ENCODE results near the gene FBXO27. TPM values are rescaled to one million over a fixed set of nuclear protein-coding genes. Genes with fewer than 3 reads are reported as not detected.

Gene FBXO27
- total RNA-seq, 1 experiment from 2014 or later = 48.5 TPM

DNA sequence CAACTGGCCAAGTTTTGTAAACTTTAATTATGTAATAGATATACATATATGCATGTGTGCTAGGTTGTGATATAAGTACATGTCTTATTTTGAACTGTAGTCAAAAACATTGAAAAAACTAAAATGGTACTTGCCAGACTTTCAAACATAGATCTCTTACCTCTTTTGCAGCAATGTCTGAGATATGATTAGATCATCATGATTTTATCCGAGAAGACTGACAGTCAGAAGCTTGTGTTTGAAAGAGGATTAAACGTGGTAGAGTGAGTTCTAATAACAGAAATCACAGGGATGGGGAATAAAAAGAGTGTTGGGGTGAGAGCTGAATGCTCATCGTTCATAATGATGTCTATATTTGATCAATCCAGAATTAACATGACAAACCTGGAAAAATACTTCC lies 33.6 kb upstream of the FBXO27 start:
- H3K4me3 ChIP-seq = no peak overlapping the region
- H3K79me2 ChIP-seq (ENCODE audit: low read depth) = no peaks in the 10 kb centered on the region
- no peaks in the 10 kb centered on the region for H4K20me1 ChIP-seq (ENCODE audit: insufficient read depth)
- ChIA-PET CTCF (interaction anchor here (0.6 kb wide), 1 partner anchor 91 kb away, joined by 11 read pairs; no protein-coding TSS in a partner anchor), POLR2A (ENCODE audit: unreplicated experiment) (no interaction called here)
- H3K9me3 ChIP-seq (ENCODE audit: insufficient read depth, low read depth) = no peaks in the 10 kb centered on the region
- H3K9me2 ChIP-seq (ENCODE audit: insufficient read depth) = no peaks in the 10 kb centered on the region
- no peak for TF ChIP-seq EZH2 (IDR thresholded peaks at IDR 0.05; ENCODE audit: low read depth)
- TF ChIP-seq, protein P1, sequence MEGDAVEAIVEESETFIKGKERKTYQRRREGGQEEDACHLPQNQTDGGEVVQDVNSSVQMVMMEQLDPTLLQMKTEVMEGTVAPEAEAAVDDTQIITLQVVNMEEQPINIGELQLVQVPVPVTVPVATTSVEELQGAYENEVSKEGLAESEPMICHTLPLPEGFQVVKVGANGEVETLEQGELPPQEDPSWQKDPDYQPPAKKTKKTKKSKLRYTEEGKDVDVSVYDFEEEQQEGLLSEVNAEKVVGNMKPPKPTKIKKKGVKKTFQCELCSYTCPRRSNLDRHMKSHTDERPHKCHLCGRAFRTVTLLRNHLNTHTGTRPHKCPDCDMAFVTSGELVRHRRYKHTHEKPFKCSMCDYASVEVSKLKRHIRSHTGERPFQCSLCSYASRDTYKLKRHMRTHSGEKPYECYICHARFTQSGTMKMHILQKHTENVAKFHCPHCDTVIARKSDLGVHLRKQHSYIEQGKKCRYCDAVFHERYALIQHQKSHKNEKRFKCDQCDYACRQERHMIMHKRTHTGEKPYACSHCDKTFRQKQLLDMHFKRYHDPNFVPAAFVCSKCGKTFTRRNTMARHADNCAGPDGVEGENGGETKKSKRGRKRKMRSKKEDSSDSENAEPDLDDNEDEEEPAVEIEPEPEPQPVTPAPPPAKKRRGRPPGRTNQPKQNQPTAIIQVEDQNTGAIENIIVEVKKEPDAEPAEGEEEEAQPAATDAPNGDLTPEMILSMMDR (conservative IDR thresholded peaks at IDR 0.05) = no peak
- 0 out of 2 replicates have a peak, but pooled peaks cover 4% of the 10 kb centered on the region for H3F3A ChIP-seq (ENCODE audit: insufficient read depth, low read depth)
- peaks cover 5% of the 10 kb centered on the region; the same call in 1 of the 2 replicates for H3K4me1 ChIP-seq (replicated peaks; ENCODE audit: insufficient read depth)
- intact Hi-C loops (cut with micrococcal nuclease; ENCODE audit: unreplicated experiment) = no loop called here
- H3K36me3 ChIP-seq (ENCODE audit: low read depth) = no peaks in the 10 kb centered on the region
- H2AFZ ChIP-seq = no peak overlapping the region
- no peak for DNase-seq
- H3K27ac ChIP-seq = no peak overlapping the region
- BruUV-seq (replicated peaks) = no TSS peak
- H3K4me2 ChIP-seq = no peak overlapping the region
- no peaks in the 10 kb centered on the region for H3K27me3 ChIP-seq (ENCODE audit: insufficient read depth, low read depth)

DNA sequence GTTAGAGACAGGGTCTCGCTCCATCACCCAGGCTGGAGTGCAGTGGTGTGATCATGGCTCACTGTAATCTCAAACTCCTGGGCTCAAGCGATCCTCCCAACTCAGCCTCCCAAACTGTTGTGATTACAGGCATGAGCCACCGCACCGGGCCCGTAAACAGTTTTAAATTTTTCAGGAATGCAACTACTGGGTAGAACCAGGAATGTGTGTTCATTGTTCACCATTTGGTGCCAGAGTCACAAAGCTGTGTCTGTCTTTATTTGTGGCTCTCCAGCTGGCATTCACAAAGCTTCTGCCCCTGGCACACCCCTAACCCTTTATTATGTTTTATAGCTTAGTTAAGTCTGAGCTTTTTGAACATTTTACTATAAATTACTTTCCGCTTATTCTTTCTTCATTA lies 32.1 kb upstream of the FBXO27 start:
- H3K4me2 ChIP-seq = no peak overlapping the region
- POLR2A ChIA-PET (ENCODE audit: unreplicated experiment) = no interaction called here

DNA sequence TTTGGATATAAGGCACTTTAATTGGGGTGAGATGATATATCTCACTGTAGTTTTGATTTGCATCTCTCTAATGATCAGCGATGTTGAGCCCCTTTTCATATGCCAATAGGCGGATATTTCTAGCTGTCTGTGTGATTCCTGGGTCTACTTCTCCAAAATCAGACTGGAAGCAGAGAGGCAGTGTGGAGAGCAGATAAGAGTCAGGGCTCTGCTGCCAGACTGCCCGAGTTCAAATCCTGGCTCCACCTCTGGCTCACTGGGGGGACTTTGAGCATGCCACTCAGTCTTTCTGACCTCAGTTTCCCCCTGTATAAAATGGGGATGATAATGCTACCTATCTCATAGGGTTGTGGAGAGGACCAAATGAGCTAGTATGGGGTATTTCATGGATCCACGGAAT lies 27.8 kb upstream of the FBXO27 start:
- H3F3A ChIP-seq (ENCODE audit: insufficient read depth, low read depth) = peaks cover 4% of the 10 kb centered on the region; the same call in 1 of the 2 replicates
- H3K27me3 ChIP-seq (ENCODE audit: insufficient read depth, low read depth) = no peaks in the 10 kb centered on the region
- H3K4me1 ChIP-seq (replicated peaks; ENCODE audit: insufficient read depth) = peaks cover 3% of the 10 kb centered on the region; the same call in 1 of the 2 replicates
- H2AFZ ChIP-seq = no peak overlapping the region
- no peak overlapping the region for H3K4me2 ChIP-seq
- H3K9me2 ChIP-seq (ENCODE audit: insufficient read depth) = no peaks in the 10 kb centered on the region
- no peaks in the 10 kb centered on the region for H3K36me3 ChIP-seq (ENCODE audit: low read depth)
- H4K20me1 ChIP-seq (ENCODE audit: insufficient read depth) = no peaks in the 10 kb centered on the region
- no peaks in the 10 kb centered on the region for H3K79me2 ChIP-seq (ENCODE audit: low read depth)
- ChIA-PET POLR2A (ENCODE audit: unreplicated experiment) (no interaction called here), CTCF (no interaction called here)
- TF ChIP-seq EZH2 (IDR thresholded peaks at IDR 0.05; ENCODE audit: low read depth) = no peak
- TF ChIP-seq, protein P1 (conservative IDR thresholded peaks at IDR 0.05) = no peak
- H3K27ac ChIP-seq = no peak overlapping the region
- BruUV-seq (replicated peaks) = no TSS peak
- H3K4me3 ChIP-seq = no peak overlapping the region
- peaks cover 4% of the 10 kb centered on the region; the same call in 1 of the 2 replicates for H3K9me3 ChIP-seq (ENCODE audit: insufficient read depth, low read depth)
- intact Hi-C loops (cut with micrococcal nuclease; ENCODE audit: unreplicated experiment) = no loop called here
- no peak for DNase-seq

More for the DNA sequence above, 32.1 kb upstream of the FBXO27 start:
- Histone ChIP-seq H3K9me2 (ENCODE audit: insufficient read depth) (no peaks in the 10 kb centered on the region), H3K27me3 (ENCODE audit: insufficient read depth, low read depth) (no peaks in the 10 kb centered on the region), H2AFZ (no peak overlapping the region), H3K27ac (no peak overlapping the region), H3K36me3 (ENCODE audit: low read depth) (no peaks in the 10 kb centered on the region), H3K4me1 (replicated peaks; ENCODE audit: insufficient read depth) (no peaks in the 10 kb centered on the region), H3F3A (ENCODE audit: insufficient read depth, low read depth) (0 out of 2 replicates have a peak, but pooled peaks cover 4% of the 10 kb centered on the region), H4K20me1 (ENCODE audit: insufficient read depth) (no peaks in the 10 kb centered on the region), H3K9me3 (ENCODE audit: insufficient read depth, low read depth) (no peaks in the 10 kb centered on the region), H3K4me3 (no peak overlapping the region), H3K79me2 (ENCODE audit: low read depth) (no peaks in the 10 kb centered on the region)
- intact Hi-C loops (cut with micrococcal nuclease; ENCODE audit: unreplicated experiment) = no loop called here
- CTCF ChIA-PET = interaction anchor here (0.7 kb wide), 1 partner anchor 9 kb away, joined by 4 read pairs; no protein-coding TSS in a partner anchor
- DNase-seq = no peak
- TF ChIP-seq EZH2 (IDR thresholded peaks at IDR 0.05; ENCODE audit: low read depth) = no peak
- TF ChIP-seq, protein P1 (conservative IDR thresholded peaks at IDR 0.05) = no peak
- BruUV-seq (replicated peaks) = no TSS peak

Measured in PC-9 (cell line).